ENCODE results near the gene CDKL5.

The CDKL5 gene

GRCh38 chrX:18640686-18641085 is 215.3 kb downstream of the CDKL5 start:
- no peak overlapping the region for H3K4me3 ChIP-seq (ENCODE audit: low read depth, low read length)

GRCh38 chrX:18643243-18643642 is 217.8 kb downstream of the CDKL5 start:
- no peak overlapping the region for H3K4me3 ChIP-seq (ENCODE audit: low read depth, low read length)

- no peak overlapping the region for H3K4me3 ChIP-seq (ENCODE audit: low read depth, low read length)
Measured at GRCh38 chrX:18643853-18644252, 218.4 kb downstream of the CDKL5 start.

- no peak overlapping the region for H3K4me3 ChIP-seq (ENCODE audit: low read depth, low read length)
Measured at GRCh38 chrX:18647621-18648020, 222.2 kb downstream of the CDKL5 start.

- H3K4me3 ChIP-seq (ENCODE audit: low read depth, low read length) = no peak overlapping the region
Measured at GRCh38 chrX:18649498-18649951, 224.1 kb downstream of the CDKL5 start.

- no peak overlapping the region for H3K4me3 ChIP-seq (ENCODE audit: low read depth, low read length)
Measured at GRCh38 chrX:18650662-18651061, 225.3 kb downstream of the CDKL5 start.

- H3K4me3 ChIP-seq (ENCODE audit: low read depth, low read length) = no peak overlapping the region
Measured at GRCh38 chrX:18652636-18653035, 227.2 kb downstream of the CDKL5 start.

GRCh38 chrX:18654875-18655836 is 229.7 kb downstream of the CDKL5 start:
- no peak overlapping the region for H3K4me3 ChIP-seq (ENCODE audit: low read depth, low read length)

- no peak overlapping the region for H3K4me3 ChIP-seq (ENCODE audit: low read depth, low read length)
Measured at GRCh38 chrX:18661273-18661672, 235.9 kb downstream of the CDKL5 start.

- H3K4me3 ChIP-seq (ENCODE audit: low read depth, low read length) = no peak overlapping the region
Measured at GRCh38 chrX:18664947-18665346, 239.5 kb downstream of the CDKL5 start.

- no peak overlapping the region for H3K4me3 ChIP-seq (ENCODE audit: low read depth, low read length)
Measured at GRCh38 chrX:18666614-18667013, 241.2 kb downstream of the CDKL5 start.

- H3K4me3 ChIP-seq (ENCODE audit: low read depth, low read length) = no peak overlapping the region
Measured at GRCh38 chrX:18668071-18668835, 242.8 kb downstream of the CDKL5 start.

GRCh38 chrX:18672008-18672407 is 246.6 kb downstream of the CDKL5 start, which contains the start of gene RS1:
RS1 (minus strand) TSS chrX:18672108; CDS start chrX:18672068, 40 bp downstream.
- H3K4me3 ChIP-seq (ENCODE audit: low read depth, low read length) = no peak within 1 kb of the TSS

GRCh38 chrX:18674417-18674787 is 249.0 kb downstream of the CDKL5 start:
- H3K4me3 ChIP-seq (ENCODE audit: low read depth, low read length) = peak overlapping the region; percentile 41

GRCh38 chrX:18674788-18675735 is 249.7 kb downstream of the CDKL5 start:
- H3K4me3 ChIP-seq (ENCODE audit: low read depth, low read length) = peak overlapping the region; percentile 41

GRCh38 chrX:18676050-18676449 is 250.6 kb downstream of the CDKL5 start:
- no peak overlapping the region for H3K4me3 ChIP-seq (ENCODE audit: low read depth, low read length)

GRCh38 chrX:18676470-18676869 is 251.1 kb downstream of the CDKL5 start:
- H3K4me3 ChIP-seq (ENCODE audit: low read depth, low read length) = no peak overlapping the region

- no peak overlapping the region for H3K4me3 ChIP-seq (ENCODE audit: low read depth, low read length)
Measured at GRCh38 chrX:18677161-18677869, 251.9 kb downstream of the CDKL5 start.

GRCh38 chrX:18681996-18682395 is 256.6 kb downstream of the CDKL5 start:
- no peak overlapping the region for H3K4me3 ChIP-seq (ENCODE audit: low read depth, low read length)

- no peak overlapping the region for H3K4me3 ChIP-seq (ENCODE audit: low read depth, low read length)
Measured at GRCh38 chrX:18682979-18683387, 257.6 kb downstream of the CDKL5 start.

Data from iPS-11a (cell line).